Measurements from ENCODE around the gene CILP2.

DNA sequence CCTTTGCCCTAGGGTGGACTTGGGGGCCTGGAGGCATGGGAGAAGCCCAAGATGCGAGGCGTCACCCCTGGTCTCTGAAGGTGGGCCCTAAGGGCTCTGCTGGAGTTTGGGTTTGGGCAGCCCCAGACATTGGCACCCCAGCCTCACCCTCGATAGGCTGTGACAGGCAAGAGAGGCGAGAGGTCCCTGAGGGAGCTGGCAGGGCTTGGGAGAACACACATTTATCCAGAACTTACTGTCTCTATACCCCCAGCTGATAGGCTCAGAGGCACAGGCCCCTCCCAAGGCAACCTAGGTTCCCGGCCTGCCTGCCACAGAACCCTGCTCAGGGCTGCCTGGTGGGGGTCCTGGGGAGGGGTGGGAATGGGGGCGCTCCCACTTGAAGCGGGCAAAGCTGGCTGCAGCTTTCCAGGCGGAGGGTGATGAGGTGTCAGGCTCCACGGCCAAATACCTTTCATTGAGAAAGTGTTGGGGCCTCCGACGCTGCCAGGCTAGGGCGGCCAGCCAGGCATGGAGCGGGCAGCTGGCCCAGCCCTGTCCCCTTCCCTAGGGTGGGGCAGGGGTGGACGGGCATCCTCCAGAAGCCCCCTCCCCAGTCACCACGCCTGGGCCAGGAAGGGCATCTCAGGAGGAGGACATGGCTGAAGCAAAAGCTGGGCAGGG lies 9.7 kb downstream of the CILP2 start:
- no peak for TF ChIP-seq EZH2 (IDR thresholded peaks at IDR 0.05; ENCODE audit: borderline replicate concordance, low read depth, low read length, poor library complexity, severe bottlenecking)
- TF ChIP-seq, protein P1, sequence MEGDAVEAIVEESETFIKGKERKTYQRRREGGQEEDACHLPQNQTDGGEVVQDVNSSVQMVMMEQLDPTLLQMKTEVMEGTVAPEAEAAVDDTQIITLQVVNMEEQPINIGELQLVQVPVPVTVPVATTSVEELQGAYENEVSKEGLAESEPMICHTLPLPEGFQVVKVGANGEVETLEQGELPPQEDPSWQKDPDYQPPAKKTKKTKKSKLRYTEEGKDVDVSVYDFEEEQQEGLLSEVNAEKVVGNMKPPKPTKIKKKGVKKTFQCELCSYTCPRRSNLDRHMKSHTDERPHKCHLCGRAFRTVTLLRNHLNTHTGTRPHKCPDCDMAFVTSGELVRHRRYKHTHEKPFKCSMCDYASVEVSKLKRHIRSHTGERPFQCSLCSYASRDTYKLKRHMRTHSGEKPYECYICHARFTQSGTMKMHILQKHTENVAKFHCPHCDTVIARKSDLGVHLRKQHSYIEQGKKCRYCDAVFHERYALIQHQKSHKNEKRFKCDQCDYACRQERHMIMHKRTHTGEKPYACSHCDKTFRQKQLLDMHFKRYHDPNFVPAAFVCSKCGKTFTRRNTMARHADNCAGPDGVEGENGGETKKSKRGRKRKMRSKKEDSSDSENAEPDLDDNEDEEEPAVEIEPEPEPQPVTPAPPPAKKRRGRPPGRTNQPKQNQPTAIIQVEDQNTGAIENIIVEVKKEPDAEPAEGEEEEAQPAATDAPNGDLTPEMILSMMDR (conservative IDR thresholded peaks at IDR 0.05; ENCODE audit: low read depth, low read length): no peak
